A549 treated with AZD9567 at 1 μM for 4 hours (cell line): ENCODE data around the gene KATNAL2. TPM values are rescaled to one million over a fixed set of nuclear protein-coding genes. Genes with fewer than 3 reads are reported as not detected.

Experiments
- total RNA-seq: library from RNA; stranded (reverse); fragments of 200-300 nt; extraction: Qiagen RNA extraction; gene quantifications from 5 replicates; pipeline ENCODE4 v1.2.3, GENCODE V29; 2022; ENCODE audit not compliant: insufficient read depth

The KATNAL2 gene, protein sequence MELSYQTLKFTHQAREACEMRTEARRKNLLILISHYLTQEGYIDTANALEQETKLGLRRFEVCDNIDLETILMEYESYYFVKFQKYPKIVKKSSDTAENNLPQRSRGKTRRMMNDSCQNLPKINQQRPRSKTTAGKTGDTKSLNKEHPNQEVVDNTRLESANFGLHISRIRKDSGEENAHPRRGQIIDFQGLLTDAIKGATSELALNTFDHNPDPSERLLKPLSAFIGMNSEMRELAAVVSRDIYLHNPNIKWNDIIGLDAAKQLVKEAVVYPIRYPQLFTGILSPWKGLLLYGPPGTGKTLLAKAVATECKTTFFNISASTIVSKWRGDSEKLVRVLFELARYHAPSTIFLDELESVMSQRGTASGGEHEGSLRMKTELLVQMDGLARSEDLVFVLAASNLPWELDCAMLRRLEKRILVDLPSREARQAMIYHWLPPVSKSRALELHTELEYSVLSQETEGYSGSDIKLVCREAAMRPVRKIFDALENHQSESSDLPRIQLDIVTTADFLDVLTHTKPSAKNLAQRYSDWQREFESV
- total RNA-seq = 1.3 to 2.2 TPM (median 1.8 TPM) in 5 replicates

DNA sequence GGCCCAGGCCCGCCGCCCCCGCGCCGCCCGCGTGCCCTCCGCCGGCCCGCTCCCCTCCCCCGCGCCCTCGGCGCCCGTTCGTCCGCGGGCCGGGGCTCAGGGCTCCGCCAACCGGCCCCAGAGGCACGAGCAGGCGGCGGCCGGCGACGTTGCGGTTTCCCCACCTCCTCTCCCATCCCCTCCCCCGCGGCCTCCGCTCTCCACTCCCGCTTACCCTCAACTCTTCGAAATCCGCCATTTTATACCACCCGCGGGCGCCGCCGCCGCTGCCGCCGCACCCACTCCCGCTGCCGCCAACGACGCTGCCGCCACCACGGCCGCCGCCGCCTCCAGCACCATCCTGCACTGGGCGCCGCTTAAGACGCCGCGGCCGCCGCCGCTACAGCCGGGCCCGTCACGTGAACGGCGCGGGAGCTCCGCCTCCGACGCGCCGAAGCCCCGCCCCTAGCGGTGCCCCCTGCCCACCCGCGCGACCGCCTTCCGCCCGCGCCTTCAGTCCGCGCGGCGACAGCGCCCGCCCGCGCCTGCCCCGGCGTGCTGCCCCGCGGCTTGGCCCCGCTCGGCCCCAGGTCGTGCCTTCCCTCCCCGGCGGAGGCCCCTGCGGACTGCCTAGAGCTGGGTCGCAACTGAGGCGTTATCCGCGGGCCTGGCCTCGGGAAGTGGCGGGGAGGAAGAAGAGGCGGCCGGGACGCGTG, at the start of gene KATNAL2, which contains the start of gene PIAS2:
Gene KATNAL2, plus strand, starts transcription at position 495 of the 695 bp plus-strand sequence. CDS start 29,271 bp downstream, outside the sequence.
Gene PIAS2, minus strand, starts transcription at position 400 of the 695 bp plus-strand sequence. Its CDS starts 162 bp downstream, at position 238.

DNA sequence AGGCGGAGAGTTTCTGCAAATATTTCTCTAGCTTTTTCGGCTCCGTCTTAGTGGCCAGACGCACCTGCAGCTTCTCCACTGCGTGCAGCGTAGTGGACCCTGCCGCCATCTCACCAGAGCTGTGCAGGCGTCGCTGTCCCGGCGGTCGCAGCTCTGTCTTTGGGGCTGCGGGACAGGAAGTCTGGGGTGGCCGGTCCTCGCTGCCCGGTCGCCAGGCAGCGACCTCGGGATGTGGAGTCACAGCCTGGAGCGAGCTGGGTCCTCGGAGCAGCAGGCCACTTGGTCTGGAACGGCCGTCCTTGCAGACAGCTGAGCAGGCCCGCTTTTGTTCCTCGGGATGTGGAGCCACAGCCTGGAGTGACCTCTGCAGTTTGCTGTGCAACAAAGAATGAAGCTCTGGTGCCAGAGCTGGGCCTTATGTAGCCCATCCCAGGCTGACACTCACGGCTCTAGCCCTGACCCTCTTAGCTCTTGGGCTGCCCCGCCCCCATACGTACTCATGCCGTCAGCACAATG, 117.8 kb downstream of the KATNAL2 start, which contains the start of gene ELOA2:
Gene ELOA2, minus strand, starts transcription at position 466 of the 516 bp plus-strand sequence. Its CDS starts 357 bp downstream, at position 109.

DNA sequence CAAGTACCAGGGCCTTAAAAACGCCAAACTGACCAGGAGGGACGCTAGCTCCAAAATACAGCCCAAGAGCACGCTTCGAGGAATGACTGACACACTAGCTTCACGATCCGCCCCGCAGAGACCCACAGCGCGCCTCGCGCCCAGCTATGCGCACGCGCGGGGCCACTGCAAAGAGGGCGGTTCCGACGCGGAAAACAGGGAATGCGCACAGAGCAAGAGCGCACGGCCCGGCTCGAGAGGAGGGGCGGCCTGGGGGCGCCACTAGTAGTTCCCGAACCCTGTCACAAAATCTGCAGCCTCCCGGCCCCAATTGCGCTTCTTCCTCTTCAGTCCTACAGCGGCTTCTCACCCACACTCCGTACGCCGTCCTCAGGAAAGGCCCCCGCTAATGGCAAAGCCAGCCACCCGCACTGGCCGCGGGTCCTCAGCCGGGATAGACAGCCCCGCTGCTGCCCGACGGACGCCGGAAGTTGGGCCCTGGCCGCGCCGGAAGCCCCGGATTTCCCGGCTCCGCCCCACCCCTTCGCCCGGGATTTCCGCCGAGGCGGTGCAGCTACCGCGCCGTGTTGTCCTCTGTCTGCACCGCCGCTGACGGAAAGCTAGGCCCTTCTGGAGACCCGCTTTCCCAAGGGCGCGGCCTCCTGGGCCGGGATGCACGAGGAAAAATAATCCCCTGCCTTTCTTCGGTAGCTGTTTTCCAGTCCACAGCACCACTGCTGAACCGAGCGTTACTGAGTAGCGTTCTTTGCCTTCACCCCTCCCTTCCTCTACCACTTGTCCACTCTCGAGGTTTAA, 232.8 kb downstream of the KATNAL2 start, which contains the start of gene HDHD2:
Gene HDHD2, minus strand, starts transcription at position 472 of the 795 bp plus-strand sequence. CDS start 14,061 bp downstream, outside the sequence.

Other genes starting within 250 kb of the KATNAL2 start
- 0.01 to 0.12 TPM (median 0.02 TPM) in 4 of 5 replicates, not detected in the other for gene ST8SIA5, start 160.5 kb upstream of the KATNAL2 start, total RNA-seq
- 8.3 to 9.0 TPM (median 8.6 TPM) in 5 replicates for gene PIAS2, start 95 bp upstream of the KATNAL2 start, total RNA-seq
- not detected in 5 replicates for gene ELOA2, start 118.0 kb downstream of the KATNAL2 start, total RNA-seq
- 7.4 to 14.5 TPM (median 10.3 TPM) in 5 replicates for gene HDHD2, start 232.9 kb downstream of the KATNAL2 start, total RNA-seq